ENCODE measurements around the gene WIPF2.

WIPF2 gene

GRCh38 chr17:40259505-40259904, 40.4 kb downstream of the WIPF2 start:
- DNase-seq, result no peak

DNA sequence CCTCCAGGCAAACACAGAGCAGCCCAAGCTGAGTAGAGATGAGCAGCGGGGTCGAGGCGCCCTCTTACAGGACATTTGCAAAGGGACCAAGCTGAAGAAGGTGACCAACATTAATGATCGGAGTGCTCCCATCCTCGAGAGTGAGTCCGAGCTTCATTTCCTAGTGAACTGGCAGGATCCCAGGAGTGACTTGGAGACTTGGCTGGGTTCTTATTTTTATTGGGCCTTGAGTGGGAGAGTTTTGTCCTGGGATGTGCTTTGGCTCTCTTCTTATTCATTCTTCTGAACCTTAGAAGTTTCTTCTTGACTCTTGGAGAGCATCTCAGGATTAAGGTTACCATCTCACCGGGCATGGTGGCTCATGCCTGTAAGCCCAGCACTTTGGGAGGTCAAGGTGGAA, 41.4 kb downstream of the WIPF2 start:
- no peak for DNase-seq

GRCh38 chr17:40264458-40265185, 45.5 kb downstream of the WIPF2 start:
- no peak for DNase-seq

DNA sequence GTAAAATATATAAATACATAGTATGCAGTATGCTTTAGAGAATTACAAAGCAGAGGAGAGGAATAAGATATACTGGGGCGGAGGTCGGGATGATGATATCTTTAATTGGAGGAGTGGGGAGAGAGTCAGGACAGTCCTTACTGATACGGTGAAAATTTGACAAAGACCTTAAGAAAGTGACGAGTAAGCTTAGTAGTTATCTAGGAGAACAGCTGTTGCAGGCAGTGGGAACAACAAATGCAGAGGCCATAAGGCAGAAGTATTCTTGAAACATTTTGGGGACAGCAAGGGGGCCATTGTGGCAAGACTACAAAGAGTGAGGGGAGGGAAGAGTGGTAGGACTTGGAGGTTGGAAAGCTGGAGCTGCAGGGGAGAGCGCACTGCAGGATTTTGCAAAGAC, 46.2 kb downstream of the WIPF2 start:
- no peak for DNase-seq

- no peak for DNase-seq
These were observed 47.8 kb downstream of the WIPF2 start for GRCh38 chr17:40266882-40267281.

GRCh38 chr17:40268141-40268712, 49.1 kb downstream of the WIPF2 start:
- DNase-seq, result no peak

- DNase-seq, result no peak
These were observed 59.3 kb downstream of the WIPF2 start for GRCh38 chr17:40278414-40278813.

DNA sequence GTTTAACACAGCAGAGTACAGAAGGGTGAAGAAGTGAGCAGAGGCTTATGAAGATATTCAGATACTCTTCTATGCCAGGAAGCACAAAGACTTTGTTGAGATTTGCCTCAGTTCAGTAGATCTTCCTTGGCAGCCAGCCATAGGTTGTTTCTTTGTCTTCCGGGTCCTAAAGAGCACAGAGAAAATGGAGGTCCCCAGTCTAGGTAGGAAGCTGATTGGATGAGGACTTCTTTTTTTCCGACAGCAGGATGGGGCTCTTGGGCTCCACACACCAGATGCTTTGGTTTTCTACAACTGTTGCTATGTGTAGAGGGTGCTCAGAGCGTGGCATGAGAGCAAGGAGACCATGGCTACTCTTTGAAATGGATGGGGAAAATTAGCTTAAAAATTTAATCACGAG, 60.3 kb downstream of the WIPF2 start:
- DNase-seq, result no peak

DNA sequence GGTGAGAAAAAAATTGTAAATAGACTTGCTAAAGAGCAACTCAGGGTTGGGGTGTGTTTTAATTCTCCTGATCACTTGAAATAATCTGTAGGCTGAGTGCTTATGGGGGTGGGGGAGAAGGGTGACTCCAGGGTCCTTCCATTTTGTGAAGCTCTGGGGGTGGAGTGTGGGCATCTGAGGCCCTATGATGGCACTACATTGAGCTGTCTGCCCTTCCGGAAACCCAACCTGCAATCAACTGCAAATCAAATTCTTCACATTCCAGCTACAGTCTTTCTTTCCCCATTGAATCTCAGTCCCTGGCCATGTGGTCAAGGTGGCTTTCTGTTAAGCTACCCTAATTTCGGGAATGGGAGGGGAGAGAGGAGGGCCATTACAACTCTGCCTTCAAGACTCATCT, 62.6 kb downstream of the WIPF2 start:
- no peak for DNase-seq

GRCh38 chr17:40283662-40284061, 64.6 kb downstream of the WIPF2 start:
- DNase-seq, result no peak

DNA sequence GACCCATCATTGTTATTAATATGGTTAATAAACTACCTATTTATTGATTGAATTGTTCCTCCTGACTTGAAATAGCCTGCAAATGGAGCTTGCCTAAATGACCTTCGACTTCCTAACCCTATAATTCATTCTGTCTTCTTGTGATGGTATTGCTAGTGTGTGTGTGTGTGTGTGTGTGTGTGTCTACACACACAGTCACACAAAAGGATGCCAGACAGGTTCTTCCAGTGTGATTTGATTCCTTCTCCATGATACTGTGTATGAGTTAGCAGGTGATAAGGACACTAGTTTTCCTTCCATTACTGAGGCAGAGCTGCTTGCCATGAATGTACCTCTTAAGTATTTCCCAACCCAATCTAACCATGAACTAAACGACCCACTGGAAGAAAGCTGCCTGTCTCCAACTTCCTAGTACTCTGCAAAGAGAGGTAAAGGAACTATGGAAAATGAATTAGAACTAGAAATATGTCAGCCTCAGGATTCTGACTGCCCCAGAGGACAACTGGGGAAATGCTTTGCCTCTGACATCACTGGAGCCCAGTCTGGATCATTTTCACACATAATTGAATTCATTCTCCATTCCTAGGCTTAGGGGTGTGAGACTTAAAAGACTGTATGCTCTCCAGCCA, 65.1 kb downstream of the WIPF2 start:
- no peak for DNase-seq

GRCh38 chr17:40286473-40286872, 67.4 kb downstream of the WIPF2 start:
- no peak for DNase-seq

GRCh38 chr17:40287159-40287493, 68.0 kb downstream of the WIPF2 start:
- DNase-seq, result no peak

GRCh38 chr17:40287494-40288369, 68.6 kb downstream of the WIPF2 start, which contains the start of gene CDC6:
CDC6 (plus strand) TSS chr17:40287879; CDS start chr17:40289421, 1,542 bp downstream.
- DNase-seq, result peak; percentile 100

DNA sequence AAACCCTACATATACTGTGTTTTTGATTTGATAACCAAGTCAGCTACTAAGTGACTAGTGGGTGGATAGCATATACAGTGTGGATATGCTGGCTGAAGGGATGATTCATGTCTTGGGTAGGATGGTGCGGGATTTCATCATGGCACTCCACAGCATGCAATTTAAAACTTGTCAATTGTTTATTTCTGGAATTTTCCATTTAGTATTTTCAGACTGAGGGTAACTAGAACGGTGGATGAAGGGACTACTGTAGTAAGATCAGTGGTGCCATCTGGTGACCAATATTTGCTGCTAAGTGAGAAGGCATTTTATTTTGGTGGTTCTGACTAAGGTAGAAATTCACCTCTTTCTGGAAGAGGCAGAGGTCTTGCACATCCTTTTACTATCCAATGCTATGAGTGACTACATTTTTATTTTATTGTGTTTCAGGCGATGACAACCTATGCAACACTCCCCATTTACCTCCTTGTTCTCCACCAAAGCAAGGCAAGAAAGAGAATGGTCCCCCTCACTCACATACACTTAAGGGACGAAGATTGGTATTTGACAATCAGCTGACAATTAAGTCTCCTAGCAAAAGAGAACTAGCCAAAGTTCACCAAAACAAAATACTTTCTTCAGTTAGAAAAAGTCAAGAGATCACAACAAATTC, 71.7 kb downstream of the WIPF2 start:
- peak; percentile 82 for DNase-seq

DNA sequence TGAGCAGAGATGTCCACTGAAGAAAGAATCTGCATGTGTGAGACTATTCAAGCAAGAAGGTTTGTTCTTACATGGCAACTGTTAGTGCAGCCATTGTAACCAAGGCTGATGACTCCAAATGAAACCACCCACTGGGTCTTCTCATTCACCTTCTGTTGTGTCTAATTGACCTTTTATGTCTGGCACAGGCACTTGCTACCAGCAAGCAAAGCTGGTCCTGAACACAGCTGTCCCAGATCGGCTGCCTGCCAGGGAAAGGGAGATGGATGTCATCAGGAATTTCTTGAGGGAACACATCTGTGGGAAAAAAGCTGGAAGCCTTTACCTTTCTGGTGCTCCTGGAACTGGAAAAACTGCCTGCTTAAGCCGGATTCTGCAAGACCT, 72.2 kb downstream of the WIPF2 start:
- no peak for DNase-seq

GRCh38 chr17:40293363-40293762, 74.3 kb downstream of the WIPF2 start:
- no peak for DNase-seq

GRCh38 chr17:40295488-40296436, 76.7 kb downstream of the WIPF2 start:
- no peak for DNase-seq

DNA sequence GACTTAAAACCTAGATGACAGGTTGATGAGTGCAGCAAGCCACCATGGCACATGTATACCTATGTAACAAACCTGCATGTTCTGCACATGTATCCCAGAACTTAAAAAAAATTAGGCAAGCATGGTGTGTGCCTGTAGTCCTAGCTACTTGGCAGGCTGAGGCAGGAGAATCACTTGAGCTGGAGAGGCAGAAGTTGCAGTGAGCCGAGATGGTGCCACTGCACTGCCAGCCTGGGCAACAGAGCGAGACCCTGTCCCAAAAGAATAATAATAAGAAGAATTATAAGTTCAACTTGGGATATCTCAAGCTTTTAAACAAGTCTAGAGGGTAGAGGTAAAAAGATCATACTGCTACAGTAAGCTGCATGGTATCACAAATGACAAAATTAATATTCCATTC, 78.4 kb downstream of the WIPF2 start:
- no peak for DNase-seq

DNA sequence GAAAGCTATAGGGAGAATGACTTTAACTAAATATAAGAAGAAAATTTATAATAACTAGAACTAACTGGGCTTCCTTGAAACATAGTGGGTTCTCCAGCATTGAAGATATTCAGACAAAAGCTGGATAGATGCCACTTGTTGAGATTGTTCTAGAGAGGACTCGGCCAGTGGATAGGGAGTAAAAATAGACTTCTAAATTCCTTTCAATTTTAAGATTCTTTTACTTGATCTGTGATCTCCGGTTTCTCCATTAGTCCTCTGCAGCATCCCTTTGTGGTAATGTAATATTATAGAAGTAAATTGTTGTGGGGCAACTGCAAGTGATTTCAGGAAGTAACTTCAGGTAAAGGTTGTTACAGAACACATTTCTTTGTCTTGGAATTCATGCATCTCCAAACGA, 79.6 kb downstream of the WIPF2 start:
- DNase-seq, result no peak

GRCh38 chr17:40299159-40299757, 80.2 kb downstream of the WIPF2 start:
- peak; percentile 29 for DNase-seq
